Stimulated activated CD8-positive, alpha-beta memory T cell treated with anti-CD3 and anti-CD28 coated beads, Interleukin-15, amount 100 ng/mL, for 1 hour (primary cell): Measurements from ENCODE around the gene AK9.
A peak's percentile ranks its signal among the peaks of the same experiment; 100 is the strongest.
"Not testable (repeated sequence)": the region's sequence is repeated elsewhere in the genome, so short reads cannot be mapped to it uniquely, and the experiment has no call there.

Experiments
- DNase-seq: peaks from one replicate; pipeline ENCODE4 v3.0.0-alpha.2; 2020; ENCODE audit warnings: low read depth

AK9 gene

DNA sequence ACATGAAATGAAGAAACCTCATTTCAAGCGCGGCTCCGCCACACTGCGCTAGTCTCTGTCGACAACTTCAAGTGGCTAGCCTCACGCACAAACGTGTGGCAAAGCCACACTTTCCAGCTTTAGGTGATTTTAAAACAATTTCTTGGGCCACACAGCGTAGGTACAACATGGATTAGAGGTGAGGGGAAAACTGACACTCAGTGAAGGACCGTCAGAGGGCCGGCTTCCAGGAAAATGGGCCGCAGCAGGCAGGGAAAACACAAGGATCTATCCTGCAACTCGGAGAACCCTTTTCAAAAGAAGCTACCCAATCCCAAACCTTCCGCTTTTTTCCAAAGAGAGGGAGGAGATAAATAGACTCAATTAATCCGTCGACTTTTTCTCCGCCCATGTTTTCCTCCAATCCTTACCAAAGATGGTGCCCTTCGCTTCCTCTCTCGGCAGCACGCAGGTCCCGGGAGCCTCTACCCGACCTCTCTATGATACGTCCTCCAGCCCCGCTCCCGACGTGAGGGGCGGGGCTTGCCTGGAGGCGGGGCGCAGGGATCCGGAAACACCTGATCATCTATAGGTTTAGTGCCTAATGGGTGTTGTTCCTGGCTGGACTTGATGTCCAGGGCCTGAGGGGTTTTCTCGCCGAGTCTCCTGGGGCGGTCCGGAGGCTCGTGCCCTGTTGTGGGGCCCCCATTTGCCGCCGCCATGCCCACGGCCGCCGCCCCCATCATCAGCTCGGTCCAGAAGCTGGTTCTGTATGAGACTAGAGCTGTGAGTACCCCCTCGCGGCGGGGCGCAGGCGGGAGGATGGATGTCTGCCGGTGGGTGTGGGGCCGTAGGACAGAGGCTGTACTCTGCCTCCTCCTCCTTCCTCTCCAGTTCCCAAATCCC, at the start of gene AK9, which contains the start of gene FIG4:
AK9 (minus strand) TSS at position 466 of the 885 bp plus-strand sequence. CDS start 15,457 bp downstream, outside the sequence.
FIG4 (plus strand) TSS at position 560 of the 885 bp plus-strand sequence; CDS start at position 700, 140 bp downstream.
- peak; percentile 77 for DNase-seq

DNA sequence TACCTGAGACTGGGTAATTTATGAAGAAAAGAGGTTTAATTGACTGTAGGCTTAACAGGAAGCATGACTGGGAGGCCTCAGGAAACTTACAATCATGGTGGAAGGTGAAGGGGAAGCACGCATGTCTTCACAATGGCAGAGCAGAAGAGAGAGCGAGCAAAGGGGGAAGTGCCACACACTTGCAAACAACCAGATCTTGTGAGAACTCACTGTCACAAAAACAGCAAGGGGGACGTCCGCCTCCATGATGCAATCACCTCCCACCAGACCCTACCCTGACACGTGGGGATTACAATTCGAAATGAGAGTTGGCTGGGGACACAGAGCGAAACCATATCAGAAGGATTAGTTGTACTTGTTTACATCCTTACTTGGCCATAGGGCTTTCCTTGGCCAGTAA, 49.8 kb upstream of the AK9 start:
- DNase-seq = no peak

DNA sequence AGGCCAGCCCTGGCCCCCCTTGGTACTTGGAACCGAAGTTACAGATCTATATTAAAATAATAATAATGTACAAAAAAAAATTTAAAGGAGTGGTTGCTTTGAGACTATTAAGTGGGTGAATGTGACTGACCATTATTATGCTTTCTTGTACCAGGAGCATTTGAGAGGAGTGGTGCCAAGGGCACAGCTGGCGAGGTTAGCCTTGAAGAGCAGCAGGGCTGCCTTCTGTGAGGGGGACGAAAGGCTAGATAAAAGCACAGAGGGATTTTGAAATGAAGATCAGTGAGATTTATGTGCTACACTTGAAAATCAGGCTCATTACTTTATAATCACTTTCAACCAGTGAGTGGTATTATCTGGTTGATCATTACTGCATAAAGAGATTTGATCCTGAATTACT, 48.7 kb upstream of the AK9 start:
- no peak for DNase-seq

DNA sequence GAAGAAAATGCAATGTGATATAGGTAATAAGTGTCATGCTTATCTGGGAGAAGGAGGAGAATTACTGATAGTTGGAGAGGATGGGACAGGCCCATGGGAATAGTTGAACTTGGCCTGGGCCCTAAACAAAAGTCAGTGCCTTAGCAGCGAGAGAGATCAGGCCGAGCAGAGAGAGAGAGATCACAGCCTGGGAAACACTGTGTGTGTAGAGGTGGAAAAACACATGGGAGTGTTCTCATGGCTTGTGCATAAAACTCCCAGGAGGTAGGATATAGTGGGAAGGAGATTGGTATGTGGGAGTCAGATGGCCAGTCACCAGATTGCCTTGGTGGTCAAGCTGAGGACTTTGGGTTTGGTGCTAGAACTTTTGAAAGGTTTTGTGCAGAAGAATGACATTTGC, 47.7 kb upstream of the AK9 start:
- no peak for DNase-seq

DNA sequence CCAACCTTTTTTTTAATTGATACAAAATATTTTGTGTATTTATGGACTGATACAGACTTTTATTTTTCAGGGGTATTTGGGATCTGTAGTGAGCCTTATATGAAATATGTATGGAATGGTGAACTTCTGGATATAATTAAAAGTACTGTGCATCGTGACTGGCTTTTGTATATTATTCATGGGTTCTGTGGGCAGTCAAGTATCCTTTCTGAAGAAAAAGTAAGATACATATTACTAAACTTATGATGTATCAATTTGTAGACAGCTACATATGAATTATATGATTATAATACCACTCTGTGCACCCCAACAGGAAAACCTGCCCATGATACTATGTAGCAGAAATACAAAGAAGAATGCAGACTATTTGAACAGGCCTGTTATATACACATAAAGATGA, 47.3 kb upstream of the AK9 start:
- DNase-seq = no peak

DNA sequence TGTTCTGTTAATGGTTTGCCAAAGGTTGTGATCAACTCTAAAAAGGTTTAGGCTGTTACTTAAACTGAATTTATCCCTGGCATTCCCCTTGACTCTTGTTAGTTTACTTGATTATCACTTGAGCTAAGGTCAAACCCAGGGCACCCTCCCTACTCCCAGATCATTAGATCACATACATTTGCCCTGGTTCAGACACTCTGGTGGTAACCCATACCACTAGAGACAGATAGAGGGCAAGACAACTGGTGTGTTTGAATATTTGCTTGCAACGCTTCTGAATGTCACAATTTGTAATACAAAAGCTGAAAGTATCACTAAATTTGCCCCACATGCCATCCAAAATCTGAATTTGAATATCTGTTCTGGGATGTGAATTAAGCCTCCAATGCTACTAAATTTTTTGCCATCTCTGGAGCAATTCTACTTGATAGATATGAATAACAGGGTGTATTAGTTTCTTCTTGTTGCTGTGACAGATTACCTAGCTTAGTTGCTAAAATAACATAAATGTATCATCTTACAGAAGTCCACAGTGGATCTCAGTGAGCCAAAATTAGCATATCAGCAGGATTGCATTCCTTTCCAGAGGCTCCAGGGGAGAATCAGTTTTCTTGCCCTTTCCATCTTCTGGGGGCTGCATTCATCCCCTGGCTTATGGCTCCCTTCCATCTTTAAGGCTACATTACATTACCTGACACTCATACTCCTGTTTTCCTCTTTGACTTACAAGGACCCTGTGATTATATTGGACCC, 45.4 kb upstream of the AK9 start:
- DNase-seq = no peak

DNA sequence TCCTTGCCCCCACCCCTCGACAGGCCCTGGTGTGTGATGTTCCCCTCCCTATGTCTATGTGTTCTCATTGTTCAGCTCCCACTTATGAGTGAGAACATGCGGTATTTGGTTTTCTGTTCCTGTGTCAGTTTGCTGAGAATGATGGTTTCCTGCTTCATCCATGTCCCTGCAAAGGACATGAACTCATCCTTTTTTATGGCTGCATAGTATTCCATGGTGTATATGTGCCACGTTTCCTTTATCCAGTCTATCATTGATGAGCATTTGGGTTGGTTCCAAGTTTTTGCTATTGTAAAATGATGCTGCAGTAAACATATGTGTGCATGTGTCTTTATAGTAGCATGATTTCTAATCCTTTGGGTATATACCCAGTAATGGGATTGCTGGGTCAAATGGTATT, 34.2 kb upstream of the AK9 start:
- not testable (repeated sequence) for DNase-seq

DNA sequence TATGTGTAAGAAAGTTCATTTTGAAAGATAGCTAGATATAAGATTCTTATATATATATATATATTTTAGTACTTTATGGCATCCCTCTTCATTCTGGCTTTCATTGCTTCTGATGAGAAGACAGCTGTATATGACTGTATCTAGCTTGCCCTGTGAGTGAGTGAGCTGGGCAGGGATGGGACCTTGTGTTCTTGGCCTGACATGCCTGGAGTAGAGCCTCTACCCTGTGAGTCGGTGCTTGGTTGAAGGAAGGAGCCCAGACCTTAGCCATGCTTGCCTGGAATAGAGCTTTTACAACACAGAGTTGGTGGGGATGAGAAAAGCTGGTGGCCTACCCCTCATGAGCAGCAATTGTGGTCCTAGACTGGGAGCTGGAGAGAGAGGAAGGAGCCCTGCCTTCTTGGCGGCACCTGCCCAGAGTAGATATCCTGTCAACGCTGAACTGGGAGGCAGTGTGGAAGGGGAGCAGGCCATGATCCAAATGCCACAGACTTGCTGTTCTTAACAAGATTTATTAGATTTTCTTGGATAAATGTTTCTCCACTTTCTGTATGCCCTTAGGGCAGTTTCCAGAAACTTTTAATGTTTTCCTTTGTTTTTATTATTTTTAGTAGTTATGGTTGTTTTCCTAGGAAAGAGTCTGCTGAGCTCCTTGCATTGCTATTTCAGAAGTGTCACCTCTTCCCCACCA, 31.7 kb upstream of the AK9 start:
- no peak for DNase-seq

DNA sequence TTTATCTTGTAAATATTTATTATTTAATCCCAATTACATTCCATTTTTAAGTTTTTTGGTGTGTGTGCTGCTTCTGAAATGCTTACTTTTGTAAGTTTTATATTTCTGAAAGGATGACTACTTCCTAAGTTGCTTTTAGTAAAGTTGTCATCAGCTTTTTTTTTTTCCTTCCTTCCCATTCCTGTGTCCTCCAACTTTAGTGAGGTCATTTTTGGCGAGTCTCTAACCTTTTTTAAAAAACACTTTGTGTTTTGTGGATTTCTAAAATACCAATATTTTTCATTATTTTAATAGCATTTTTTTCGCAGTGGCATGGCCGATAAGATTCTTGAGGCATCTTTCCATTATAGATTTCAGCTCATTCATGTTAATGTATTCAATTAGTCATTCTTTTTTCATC, 31.0 kb upstream of the AK9 start:
- DNase-seq = no peak

DNA sequence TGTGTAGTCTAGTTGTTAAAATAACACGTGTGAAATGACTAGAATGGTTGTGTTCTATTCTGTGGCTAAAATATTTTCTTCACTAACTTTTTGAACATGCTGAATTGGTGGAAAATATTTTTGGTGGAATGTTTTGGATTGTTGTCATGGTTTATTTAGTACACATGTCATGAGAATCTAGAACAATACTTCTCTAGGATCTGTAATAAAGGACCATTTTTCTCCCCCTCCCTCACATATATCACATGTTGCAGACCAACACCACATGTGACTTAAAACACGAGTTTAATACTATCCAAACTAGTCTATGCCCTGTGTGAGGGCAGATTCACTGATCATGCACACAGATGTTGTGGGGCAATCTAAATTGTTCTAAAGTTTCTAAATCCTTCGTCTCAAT, 29.3 kb upstream of the AK9 start:
- DNase-seq = no peak

DNA sequence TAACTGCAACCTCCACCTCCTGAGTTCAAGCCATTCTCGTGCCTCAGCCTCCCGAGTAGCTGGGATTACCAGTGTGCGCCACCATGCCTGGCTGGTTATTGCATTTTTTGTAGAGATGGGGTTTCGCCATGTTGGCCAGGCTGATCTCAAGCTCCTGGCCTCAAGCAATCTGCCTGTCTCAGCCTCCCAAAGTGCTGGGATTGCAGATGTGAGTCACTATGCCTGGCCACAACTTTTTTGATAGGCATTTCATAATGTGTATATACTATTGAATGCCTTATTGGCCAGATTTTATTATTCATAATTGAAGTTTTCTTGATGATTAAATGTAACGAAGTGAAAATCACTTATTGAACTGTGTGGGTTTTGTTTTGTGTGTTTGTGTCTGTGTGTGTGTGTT, 28.0 kb upstream of the AK9 start:
- no peak for DNase-seq

DNA sequence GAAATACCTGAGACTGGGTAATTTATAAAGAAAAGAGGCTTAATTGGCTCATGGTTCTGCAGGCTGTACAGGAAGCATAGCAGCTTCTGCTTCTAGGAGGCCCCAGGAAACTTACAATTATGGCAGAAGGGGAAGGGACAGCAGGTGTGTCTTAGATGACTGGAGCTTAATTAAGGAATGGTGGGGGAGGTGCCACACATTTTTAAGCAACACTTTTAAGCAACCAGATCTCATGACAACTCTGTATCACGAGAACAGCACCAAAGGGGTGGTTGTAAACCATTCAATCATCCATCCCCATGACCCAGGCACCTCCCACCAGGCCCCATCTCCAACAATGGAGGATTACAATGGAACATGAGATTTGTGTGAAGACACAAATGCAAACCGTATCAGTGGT, 27.0 kb upstream of the AK9 start:
- DNase-seq = no peak

DNA sequence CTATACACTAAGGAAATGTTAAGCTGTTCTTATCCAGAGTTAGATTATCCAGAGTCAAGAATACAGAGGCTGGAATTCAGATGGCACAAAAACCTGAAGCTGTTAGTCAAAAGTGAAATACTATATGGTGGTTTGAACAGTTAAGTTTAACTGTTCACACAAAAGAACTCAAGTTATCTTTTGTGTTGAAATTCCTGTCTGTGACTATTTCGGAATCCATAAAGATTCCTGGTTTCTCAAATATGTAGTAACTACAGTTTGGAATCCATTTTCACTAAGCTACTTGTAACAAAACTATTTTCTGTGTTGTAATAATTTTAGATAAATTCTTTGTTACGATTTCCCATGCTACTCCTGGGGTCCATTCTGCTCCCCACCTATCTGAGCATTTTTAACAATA, 24.6 kb upstream of the AK9 start:
- DNase-seq = no peak

DNA sequence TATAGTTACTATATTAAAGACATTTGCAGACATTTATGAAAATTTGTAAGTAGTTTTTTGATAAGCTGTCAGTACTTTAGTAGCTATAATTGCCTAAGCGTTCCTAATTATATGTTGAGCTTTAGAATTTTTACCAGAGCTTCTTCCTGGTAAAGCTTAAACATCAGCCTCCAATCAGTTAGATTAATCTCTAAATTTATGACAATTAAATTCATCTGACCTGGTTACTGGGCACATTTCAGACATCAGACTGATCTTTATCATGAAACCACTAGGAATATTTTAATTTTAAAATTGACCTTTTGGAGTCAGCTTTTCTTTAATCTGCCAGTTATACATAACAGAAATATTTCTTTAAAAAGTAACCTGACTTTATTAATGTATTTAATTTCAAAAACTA, 23.6 kb upstream of the AK9 start:
- no peak for DNase-seq

DNA sequence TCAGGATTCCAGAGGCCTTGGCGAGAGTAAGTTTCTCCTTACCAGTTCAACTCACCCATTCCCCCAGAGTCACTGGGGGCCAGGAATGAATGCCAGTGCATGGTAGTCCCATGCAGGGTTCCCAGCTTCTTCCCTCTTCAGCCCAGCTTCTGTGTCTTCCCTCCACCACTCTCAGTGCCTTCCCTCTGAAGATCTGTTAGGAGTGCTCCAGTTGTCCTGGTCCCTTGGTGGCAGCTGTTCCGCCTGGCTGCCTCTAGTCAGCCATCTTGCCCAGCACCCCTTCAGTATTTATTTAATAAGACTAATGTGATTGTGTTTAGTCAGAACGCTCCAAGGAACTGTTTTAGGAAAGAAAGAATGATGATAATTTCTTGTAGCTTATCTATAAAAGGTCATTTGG, 23.2 kb upstream of the AK9 start:
- no peak for DNase-seq

DNA sequence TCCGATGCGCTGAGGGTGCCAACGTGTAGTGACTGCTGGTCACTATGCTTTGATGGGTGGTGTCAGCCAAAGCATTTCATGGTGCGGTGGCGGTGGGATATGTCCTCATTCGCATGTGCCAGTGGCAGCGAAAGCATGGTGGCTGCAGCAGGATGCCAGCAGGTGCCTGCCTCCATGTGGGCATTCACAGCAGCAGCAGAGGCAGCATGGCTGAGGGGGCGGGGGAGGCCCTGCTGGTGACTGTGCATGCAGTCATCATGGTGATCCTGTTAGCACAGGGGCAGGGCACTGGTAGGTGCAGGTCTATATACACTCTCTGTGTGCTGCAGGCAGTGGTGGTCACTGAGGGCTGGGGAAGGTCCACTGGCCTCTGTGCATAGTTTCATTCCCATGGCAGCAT, 22.1 kb upstream of the AK9 start:
- DNase-seq = no peak

DNA sequence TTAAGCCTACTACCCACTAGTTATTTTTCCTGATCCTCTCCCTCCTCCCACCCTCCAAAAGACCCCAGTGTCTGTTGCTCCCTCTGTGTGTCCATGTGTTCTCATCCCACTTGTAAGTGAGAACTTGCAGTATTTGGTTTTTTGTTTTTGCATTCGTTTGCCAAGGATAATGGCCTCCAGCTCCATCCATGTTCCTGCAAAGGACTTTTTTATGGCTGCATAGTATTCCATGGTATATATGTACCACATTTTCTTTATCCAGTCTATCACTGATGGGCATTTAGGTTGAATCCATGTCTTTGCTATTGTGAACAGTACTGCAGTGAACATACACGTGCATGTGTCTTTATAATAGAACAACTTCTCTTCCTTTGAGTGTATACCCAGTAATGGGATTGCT, 17.1 kb upstream of the AK9 start:
- not testable (repeated sequence) for DNase-seq

DNA sequence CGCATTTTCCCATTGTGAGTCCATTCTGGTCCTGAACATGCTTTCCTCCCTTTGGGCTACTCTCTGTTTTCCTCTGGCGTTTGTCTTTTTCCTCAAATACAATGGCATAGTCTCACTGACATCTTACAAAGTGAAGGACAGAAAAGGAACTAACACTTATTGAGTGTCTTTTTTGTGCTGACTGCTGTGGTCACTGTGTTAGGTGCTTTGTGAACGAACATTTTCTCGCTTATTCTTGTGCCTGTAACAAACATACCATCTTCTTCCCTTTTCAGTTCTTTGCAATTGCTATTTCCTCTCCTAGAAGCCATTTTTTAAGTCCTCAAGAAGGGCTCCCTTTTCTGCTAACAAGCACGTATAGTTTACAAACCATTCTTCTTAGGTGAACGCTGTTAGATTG, 15.5 kb upstream of the AK9 start:
- DNase-seq = no peak

DNA sequence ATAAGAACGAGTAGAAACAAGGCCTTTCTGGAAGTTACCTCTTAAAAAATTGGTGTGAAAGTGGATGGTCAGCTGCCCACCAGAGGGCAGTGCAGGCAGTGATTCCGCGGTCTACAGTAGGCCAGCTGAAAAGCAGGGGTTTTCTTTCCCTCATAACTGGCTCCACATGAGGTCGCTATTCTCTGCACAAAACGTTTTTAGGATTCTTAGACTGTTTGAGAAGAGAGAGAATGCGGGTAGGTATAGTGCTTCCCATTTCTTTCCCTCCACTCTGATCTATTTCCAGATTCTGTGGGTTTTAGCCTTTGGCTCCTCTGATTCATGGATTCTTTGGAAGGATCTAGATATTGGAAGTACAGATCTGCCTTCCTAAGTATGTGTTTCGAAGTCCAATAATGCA, 14.3 kb upstream of the AK9 start:
- DNase-seq = peak; percentile 44

DNA sequence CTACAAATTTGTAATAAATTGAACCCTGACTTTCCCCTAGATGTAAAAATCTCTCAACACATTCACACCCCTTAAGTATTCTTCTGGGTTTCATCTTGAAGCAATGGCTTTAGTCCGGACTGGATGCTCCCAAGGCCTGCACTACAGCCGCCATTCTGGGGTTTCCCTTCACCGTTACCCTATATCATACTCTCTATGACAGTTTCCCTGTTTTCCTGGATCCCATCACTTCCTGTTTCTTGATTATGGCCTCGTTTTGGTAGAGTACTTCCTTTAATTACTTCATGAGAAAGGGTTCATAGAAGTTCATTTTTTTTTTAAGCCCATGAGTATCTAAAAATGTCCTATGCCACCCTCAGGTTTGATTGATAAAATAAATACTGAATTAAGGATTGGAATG, 11.8 kb upstream of the AK9 start:
- DNase-seq = no peak

DNA sequence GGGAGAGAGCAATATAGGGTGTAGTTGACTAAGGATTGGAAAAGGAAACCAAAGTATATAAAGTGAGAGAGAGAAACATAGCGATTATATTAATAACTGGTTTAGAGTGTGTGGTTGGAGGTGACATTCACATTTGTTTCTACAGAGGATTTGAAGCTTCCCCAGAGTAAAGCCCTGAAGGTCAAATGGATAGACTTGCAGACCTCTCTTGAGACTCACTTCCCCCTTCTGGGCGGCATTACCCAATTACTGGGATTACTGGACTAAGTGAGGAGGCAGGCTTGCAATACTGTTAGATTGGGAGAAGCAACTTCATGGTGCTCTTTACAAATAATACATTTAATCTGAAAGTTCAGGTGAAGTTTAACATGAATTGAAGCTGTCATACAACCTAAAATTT, 10.8 kb upstream of the AK9 start:
- no peak for DNase-seq

DNA sequence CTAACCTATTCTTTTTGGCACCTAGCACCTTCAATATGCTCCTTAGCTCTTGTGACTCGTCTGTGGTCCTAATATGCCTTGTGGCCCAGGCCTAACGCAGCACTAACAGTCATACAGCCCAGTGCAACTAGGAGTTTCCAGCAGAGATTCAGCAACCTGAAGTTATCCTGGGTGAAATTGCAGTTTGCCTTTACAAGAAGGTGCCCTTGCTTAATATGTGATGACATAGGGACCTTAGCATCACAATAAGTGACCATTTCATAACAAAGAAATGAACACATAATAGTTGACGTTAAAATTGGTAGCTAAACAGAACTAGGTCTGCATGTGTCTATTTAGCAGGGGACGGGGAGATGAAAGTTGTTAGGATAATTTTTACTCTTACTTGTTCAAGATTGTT, 10.2 kb upstream of the AK9 start:
- no peak for DNase-seq

DNA sequence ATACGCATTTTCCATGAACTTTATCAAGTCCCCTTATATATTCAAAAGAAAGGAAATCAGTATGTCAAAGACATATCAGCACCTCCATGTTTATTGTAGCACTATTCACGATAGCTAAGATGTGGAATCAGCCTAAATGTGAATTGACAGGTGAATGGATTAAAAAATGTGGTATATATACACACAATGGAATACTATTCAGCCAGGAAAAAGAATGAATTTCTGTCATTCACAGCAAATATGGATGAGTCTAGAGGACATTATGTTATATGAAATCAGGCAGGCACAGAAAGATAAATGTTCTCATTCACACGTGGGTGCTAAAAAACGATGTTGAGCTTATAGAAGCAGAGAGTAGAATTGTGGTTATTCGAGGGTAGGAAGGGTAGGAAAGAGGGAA, 5.4 kb upstream of the AK9 start:
- DNase-seq = no peak
